Esophagus muscularis mucosa (tissue), 4 donors: Measurements from ENCODE around the gene TMEM176B. TPM values are rescaled to one million over a fixed set of nuclear protein-coding genes. Genes with fewer than 3 reads are reported as not detected.
A peak's percentile ranks its signal among the peaks of the same experiment; 100 is the strongest.

Experiments
- DNase-seq: peaks from one replicate; pipeline ENCODE4 v3.0.0-alpha.2; 2017; ENCODE audit errors: extremely low spot score
- H3K27ac ChIP-seq, 4 donors: fragments of 200-600 bp; sonication (generic); replicated peaks in 1 of 4; 1 replicate in 3 of 4; 2 replicates in 1 of 4; pipeline ENCODE4 v1.5.1; 2016 to 2019; ENCODE audit warnings: mild to moderate bottlenecking in 1 of 4
- H3K27me3 ChIP-seq, 4 donors: fragments of 200-600 bp; sonication (generic); one replicate each; pipeline versions ENCODE4 v1.5.1 to v1.6.0; 2016 to 2019
- H3K36me3 ChIP-seq, 4 donors: fragments of 200-600 bp; sonication (generic); one replicate each; pipeline ENCODE4 v1.5.1; 2016 to 2019
- H3K4me1 ChIP-seq, 4 donors: fragments of 200-600 bp; sonication (generic); one replicate each; pipeline ENCODE4 v1.5.1; 2016 to 2019
- H3K4me3 ChIP-seq, 4 donors: fragments of 200-600 bp; sonication (generic); 1 replicate in 2 of 4; 2 replicates in 2 of 4; pipeline ENCODE4 v1.5.1; 2016 to 2019; ENCODE audit warnings: mild to moderate bottlenecking in 4 of 4, moderate library complexity in 1 of 4
- H3K9me3 ChIP-seq, 4 donors: fragments of 200-600 bp; sonication (generic); 1 replicate in 3 of 4; 2 replicates in 1 of 4; pipeline ENCODE4 v1.5.1; 2016 to 2019
- EP300 ChIP-seq: sonication (generic); formaldehyde crosslinking; IDR thresholded peaks from one replicate; pipeline ENCODE4 v1.6.1; 2017; ENCODE audit warnings: antibody characterized with exemption
- POLR2A ChIP-seq: fragments of 450-650 bp; IDR thresholded peaks from one replicate; pipeline ENCODE4 v1.6.1; 2017; ENCODE audit warnings: antibody characterized with exemption, moderate library complexity, mild to moderate bottlenecking, low read depth
- POLR2AphosphoS5 ChIP-seq, 2 donors: sonication (generic); formaldehyde crosslinking; IDR thresholded peaks; one replicate each; pipeline ENCODE4 v1.6.1; 2017; ENCODE audit warnings: antibody characterized with exemption in 2 of 2
- WGBS: methylation state at CpG from one replicate; pipeline ENCODE4 v1.1.5; 2018; 5-methylcytosine and 5-hydroxymethylcytosine counted together
- intact Hi-C: fragments of 100-400 bp; cut with DNase I; formaldehyde crosslinking; loops from one replicate; pipeline ENCODE4 v1.15.1; 2023
- total RNA-seq, 4 donors: library from RNA; depleted of rRNA; stranded (reverse); fragments of >200 nt; gene quantifications; one replicate each; pipeline versions ENCODE4 v1.1.0 to v1.2.1, GENCODE V29; 2016
- TF ChIP-seq, protein P1 (sequence below), 3 experiments: fragments of 200-600 bp in 2 of 3; fragments of 450-650 bp in 1 of 3; sonication (generic) in 2 of 3; IDR thresholded peaks; one replicate each; pipeline ENCODE4 v1.5.1; 2017 to 2019; ENCODE audit warnings: antibody characterized with exemption in 3 of 3, mild to moderate bottlenecking in 2 of 3, moderate library complexity in 1 of 3

The TMEM176B gene
- total RNA-seq, 4 donors from 2014 or later = 19.5 to 58.2 (median 54.1) TPM

DNA sequence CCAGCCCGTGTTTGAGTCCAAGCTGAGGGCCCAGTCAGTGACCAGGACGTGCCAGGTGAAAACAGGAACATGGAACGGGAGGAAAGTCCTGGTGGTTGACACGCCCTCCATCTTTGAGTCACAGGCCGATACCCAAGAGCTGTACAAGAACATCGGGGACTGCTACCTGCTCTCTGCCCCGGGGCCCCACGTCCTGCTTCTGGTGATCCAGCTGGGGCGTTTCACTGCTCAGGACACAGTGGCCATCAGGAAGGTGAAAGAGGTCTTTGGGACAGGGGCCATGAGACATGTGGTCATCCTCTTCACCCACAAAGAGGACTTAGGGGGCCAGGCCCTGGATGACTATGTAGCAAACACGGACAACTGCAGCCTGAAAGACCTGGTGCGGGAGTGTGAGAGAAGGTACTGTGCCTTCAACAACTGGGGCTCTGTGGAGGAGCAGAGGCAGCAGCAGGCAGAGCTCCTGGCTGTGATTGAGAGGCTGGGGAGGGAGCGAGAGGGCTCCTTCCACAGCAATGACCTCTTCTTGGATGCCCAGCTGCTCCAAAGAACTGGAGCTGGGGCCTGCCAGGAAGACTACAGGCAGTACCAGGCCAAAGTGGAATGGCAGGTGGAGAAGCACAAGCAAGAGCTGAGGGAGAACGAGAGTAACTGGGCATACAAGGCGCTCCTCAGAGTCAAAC lies 57.7 kb downstream of the TMEM176B start:
- WGBS = 88% methylated on average over 14 of the region's 14 CpGs
- Histone ChIP-seq H3K4me3 (no peak overlapping the region), H3K9me3 (no peaks in the 10 kb centered on the region), H3K27ac (peak overlapping the region in 2 of 4 donors; percentile 14 to 18), H3K36me3 (peaks cover 0 to 42% (median 6%) of the 10 kb centered on the region in 4 donors), H3K27me3 (no peaks in the 10 kb centered on the region), H3K4me1 (peaks cover 37 to 49% (median 48%) of the 10 kb centered on the region in 4 donors)
- intact Hi-C loops = no loop called here
- no peak for TF ChIP-seq POLR2AphosphoS5 (IDR thresholded peaks at IDR 0.05)
- TF ChIP-seq POLR2A = no peak
- TF ChIP-seq EP300 = no peak
- TF ChIP-seq, protein P1, sequence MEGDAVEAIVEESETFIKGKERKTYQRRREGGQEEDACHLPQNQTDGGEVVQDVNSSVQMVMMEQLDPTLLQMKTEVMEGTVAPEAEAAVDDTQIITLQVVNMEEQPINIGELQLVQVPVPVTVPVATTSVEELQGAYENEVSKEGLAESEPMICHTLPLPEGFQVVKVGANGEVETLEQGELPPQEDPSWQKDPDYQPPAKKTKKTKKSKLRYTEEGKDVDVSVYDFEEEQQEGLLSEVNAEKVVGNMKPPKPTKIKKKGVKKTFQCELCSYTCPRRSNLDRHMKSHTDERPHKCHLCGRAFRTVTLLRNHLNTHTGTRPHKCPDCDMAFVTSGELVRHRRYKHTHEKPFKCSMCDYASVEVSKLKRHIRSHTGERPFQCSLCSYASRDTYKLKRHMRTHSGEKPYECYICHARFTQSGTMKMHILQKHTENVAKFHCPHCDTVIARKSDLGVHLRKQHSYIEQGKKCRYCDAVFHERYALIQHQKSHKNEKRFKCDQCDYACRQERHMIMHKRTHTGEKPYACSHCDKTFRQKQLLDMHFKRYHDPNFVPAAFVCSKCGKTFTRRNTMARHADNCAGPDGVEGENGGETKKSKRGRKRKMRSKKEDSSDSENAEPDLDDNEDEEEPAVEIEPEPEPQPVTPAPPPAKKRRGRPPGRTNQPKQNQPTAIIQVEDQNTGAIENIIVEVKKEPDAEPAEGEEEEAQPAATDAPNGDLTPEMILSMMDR (IDR thresholded peaks at IDR 0.05) = no peak
- DNase-seq = no peak

Other genes with a start within 250 kb of the TMEM176B start
- gene GIMAP4, start 233.0 kb downstream of the TMEM176B start, total RNA-seq = 10 to 100 TPM; 18.3 to 35.3 (median 31.1) TPM
- 10 to 100 TPM; 25.7 to 45.9 (median 37.2) TPM for gene GIMAP6, start 168.0 kb downstream of the TMEM176B start, total RNA-seq
- gene GIMAP2, start 114.7 kb downstream of the TMEM176B start, total RNA-seq = 1 to 10 TPM; 5.4 to 9.7 (median 6.5) TPM
- gene GIMAP1, start 83.8 kb downstream of the TMEM176B start, total RNA-seq = 10 to 100 TPM in 2 of 4 donors, 1 to 10 TPM in 2; 6.6 to 13.0 (median 8.5) TPM
- gene GIMAP5, start 62.9 kb downstream of the TMEM176B start, total RNA-seq = 10 to 100 TPM; 26.9 to 48.2 (median 28.6) TPM
- 10 to 100 TPM; 11.6 to 47.7 (median 35.5) TPM for gene TMEM176A, start 405 bp upstream of the TMEM176B start, total RNA-seq
- under 1 TPM in 3 of 4 donors, not detected in 1; 0.23 to 0.45 (median 0.33) TPM for gene AOC1, start 52.2 kb upstream of the TMEM176B start, total RNA-seq
- 10 to 100 TPM; 29.8 to 71.7 (median 42.5) TPM for gene KCNH2, start 178.0 kb upstream of the TMEM176B start, total RNA-seq
- 10 to 100 TPM in 3 of 4 donors, 1 to 10 TPM in 1; 3.7 to 20.2 (median 16.2) TPM for gene NOS3, start 190.7 kb upstream of the TMEM176B start, total RNA-seq
- under 1 TPM in 1 of 4 donors, not detected in 3; 0.42 TPM for gene ATG9B, start 224.1 kb upstream of the TMEM176B start, total RNA-seq
- 10 to 100 TPM; 13.1 to 25.3 (median 19.9) TPM for gene ABCB8, start 228.1 kb upstream of the TMEM176B start, total RNA-seq
- gene ASIC3, start 248.2 kb upstream of the TMEM176B start, total RNA-seq = 1 to 10 TPM; 1.3 to 2.9 (median 2.1) TPM